Thoracic aorta (tissue), 2 donors: ENCODE results near the gene ARMCX6. TPM values are rescaled to one million over a fixed set of nuclear protein-coding genes. Genes with fewer than 3 reads are reported as not detected.

ENCODE experiments used
- ATAC-seq: fragments of 150-250 bp; one replicate; pipeline ENCODE4 v1.8.0; 2017; ENCODE audit warnings: low read depth; ENCODE audit not compliant: insufficient number of reproducible peaks, low FRiP score
- DNase-seq: peaks from one replicate; pipeline ENCODE4 v3.0.0-alpha.2; 2020; ENCODE audit warnings: low spot score
- H3K27ac ChIP-seq, 2 donors: fragments of 200-600 bp; sonication (generic); 1 replicate in 1 of 2; 2 replicates in 1 of 2; pipeline ENCODE4 v1.5.1; 2016; ENCODE audit warnings: mild to moderate bottlenecking in 2 of 2, moderate library complexity in 2 of 2
- H3K27me3 ChIP-seq: fragments of 200-600 bp; sonication (generic); replicated peaks from 2 replicates; pipeline ENCODE4 v1.6.0; 2016; ENCODE audit warnings: mild to moderate bottlenecking; ENCODE audit not compliant: insufficient read depth
- H3K36me3 ChIP-seq: fragments of 200-600 bp; sonication (generic); one replicate; pipeline ENCODE4 v1.5.1; 2016
- H3K4me1 ChIP-seq, 2 donors: fragments of 200-600 bp; sonication (generic); 1 replicate in 1 of 2; 2 replicates in 1 of 2; pipeline versions ENCODE4 v1.5.1 to v1.6.0; 2016; ENCODE audit warnings: low read depth in 2 of 2, mild to moderate bottlenecking in 1 of 2; ENCODE audit not compliant: control insufficient read depth in 1 of 2
- H3K4me3 ChIP-seq: fragments of 200-600 bp; sonication (generic); 2 replicates; pipeline ENCODE4 v1.5.1; 2016; ENCODE audit warnings: mild to moderate bottlenecking
- H3K9me3 ChIP-seq: fragments of 200-600 bp; sonication (generic); 2 replicates; pipeline ENCODE4 v1.5.1; 2016
- total RNA-seq, 2 donors: library from RNA; depleted of rRNA; stranded (reverse); fragments of >200 nt; gene quantifications; one replicate each; pipeline versions ENCODE4 v1.1.0 to v1.2.3, GENCODE V29; 2016
- TF ChIP-seq, protein P1 (sequence below): fragments of 200-600 bp; sonication (generic); IDR thresholded peaks from one replicate; pipeline ENCODE4 v1.5.1; 2019; ENCODE audit warnings: antibody characterized with exemption

Gene ARMCX6
- total RNA-seq, result 10 to 100 TPM in 1 of 2 donors, 1 to 10 TPM in 1; 3.9 to 32.5 TPM

DNA sequence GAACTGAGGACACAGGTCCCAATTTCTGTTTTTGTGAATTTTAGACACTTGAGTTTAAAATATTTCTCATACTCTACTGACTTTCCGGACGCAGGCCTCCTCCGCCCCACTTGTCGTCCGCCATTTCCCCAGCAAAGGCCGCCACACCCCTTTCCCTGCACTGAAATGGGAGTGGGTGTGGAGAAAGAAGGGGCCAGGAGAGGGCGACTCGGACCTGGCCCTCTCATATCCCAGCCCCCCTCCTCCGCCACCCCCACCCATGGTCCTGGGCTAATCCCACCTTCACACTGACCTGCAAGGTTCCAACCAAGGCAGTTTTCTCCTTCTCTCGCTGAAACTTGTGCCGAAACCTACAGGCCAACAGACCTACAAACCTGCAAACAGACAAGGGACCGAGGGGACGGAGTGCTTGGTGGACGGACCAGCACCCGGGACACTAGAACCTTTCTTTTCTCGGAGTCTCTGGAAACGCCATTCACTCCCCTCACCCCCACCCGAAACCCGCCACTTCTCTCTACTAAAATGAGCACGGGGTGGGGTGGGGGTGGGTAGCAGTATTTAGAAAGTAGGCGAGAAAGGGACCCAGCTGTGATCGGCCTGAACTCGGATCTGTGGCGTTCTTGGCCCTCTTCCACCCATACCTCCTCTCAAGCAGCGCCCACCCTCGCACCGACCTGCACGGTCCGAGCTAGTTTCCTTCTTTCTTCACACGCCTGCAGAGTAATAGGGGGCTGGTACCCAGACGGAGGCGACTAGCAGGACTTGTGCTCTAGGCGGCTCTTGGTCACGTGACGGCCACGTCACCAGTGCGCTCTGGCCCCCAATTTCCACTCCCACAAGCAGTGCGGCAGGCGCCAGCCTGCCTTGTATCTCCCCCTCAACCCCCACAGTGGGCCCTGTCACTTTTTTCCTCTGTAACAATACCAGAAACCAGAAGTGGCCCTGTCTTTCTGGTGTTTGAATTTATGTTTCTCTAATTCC is at the start of gene ARMCX6:
Gene ARMCX6 (minus strand): TSS at position 790 of the 981 bp plus-strand sequence. CDS start 1,380 bp downstream, outside the sequence.
- Histone ChIP-seq H3K27ac (peak within 1 kb of the TSS; percentile 3 to 60), H3K9me3 (no peaks in the 10 kb centered on the region), H3K27me3 (no peaks in the 10 kb centered on the region), H3K4me3 (peak within 1 kb of the TSS; percentile 82), H3K36me3 (no peaks in the 10 kb centered on the region), H3K4me1 (peaks cover 0 to 6% of the 10 kb centered on the region in 2 donors)
- DNase-seq, result no peak
- peak; percentile 54 for ATAC-seq
- TF ChIP-seq, protein P1, sequence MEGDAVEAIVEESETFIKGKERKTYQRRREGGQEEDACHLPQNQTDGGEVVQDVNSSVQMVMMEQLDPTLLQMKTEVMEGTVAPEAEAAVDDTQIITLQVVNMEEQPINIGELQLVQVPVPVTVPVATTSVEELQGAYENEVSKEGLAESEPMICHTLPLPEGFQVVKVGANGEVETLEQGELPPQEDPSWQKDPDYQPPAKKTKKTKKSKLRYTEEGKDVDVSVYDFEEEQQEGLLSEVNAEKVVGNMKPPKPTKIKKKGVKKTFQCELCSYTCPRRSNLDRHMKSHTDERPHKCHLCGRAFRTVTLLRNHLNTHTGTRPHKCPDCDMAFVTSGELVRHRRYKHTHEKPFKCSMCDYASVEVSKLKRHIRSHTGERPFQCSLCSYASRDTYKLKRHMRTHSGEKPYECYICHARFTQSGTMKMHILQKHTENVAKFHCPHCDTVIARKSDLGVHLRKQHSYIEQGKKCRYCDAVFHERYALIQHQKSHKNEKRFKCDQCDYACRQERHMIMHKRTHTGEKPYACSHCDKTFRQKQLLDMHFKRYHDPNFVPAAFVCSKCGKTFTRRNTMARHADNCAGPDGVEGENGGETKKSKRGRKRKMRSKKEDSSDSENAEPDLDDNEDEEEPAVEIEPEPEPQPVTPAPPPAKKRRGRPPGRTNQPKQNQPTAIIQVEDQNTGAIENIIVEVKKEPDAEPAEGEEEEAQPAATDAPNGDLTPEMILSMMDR, result peak; percentile 23

- Histone ChIP-seq H3K27me3 (no peaks in the 10 kb centered on the region), H3K4me1 (peaks cover 0 to 12% of the 10 kb centered on the region in 2 donors)
- peak; percentile 85 for ATAC-seq
Measured at GRCh38 chrX:101659601-101660063, 41.8 kb upstream of the ARMCX6 start, which contains the start of gene ARMCX2. Gene ARMCX2 (minus strand): TSS chrX:101659850. CDS start chrX:101657588, 2,262 bp downstream.

GRCh38 chrX:101658661-101659491 is 41.1 kb upstream of the ARMCX6 start:
- peak; percentile 3 for DNase-seq
- Histone ChIP-seq H3K4me1 (peaks cover 0 to 12% of the 10 kb centered on the region in 2 donors), H3K36me3 (peaks cover 6% of the 10 kb centered on the region), H3K9me3 (no peaks in the 10 kb centered on the region), H3K4me3 (peak overlapping the region; percentile 82), H3K27me3 (no peaks in the 10 kb centered on the region), H3K27ac (peak overlapping the region; percentile 68 to 82)
- TF ChIP-seq, protein P1, result no peak
- no peak for ATAC-seq

More at GRCh38 chrX:101659601-101660063, 41.8 kb upstream of the ARMCX6 start, which contains the start of gene ARMCX2:
- Histone ChIP-seq H3K27ac (peak within 1 kb of the TSS; percentile 68 to 82), H3K36me3 (peaks cover 6% of the 10 kb centered on the region), H3K9me3 (no peaks in the 10 kb centered on the region), H3K4me3 (peak within 1 kb of the TSS; percentile 82)
- no peak for DNase-seq
- TF ChIP-seq, protein P1, result no peak

DNA sequence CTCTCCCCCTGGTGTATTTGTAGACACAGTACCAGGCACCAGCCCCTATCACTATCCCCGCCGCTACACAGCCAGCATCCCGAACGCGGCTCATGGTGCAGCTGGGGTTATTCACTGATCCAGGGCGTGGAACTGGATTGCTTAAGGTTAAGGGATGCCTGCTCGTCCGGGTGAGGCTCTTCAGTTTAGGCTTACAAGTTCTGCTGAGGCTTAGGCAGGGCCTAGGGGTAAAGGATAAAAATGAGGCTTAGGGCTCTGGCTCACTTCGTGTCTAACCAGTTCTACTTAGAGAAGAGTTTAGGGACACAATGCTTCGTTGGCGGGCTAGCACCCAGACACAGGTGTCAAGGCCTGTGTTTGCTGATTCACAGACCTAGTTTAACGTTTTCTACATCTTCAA is 39.7 kb upstream of the ARMCX6 start:
- H3K27ac ChIP-seq, result no peak overlapping the region
- ATAC-seq (no peak), DNase-seq (no peak)
- no peaks in the 10 kb centered on the region for H3K27me3 ChIP-seq
- H3K4me1 ChIP-seq, result peaks cover 0 to 12% of the 10 kb centered on the region in 2 donors
- H3K36me3 ChIP-seq, result peaks cover 6% of the 10 kb centered on the region
- TF ChIP-seq, protein P1, result no peak
- H3K9me3 ChIP-seq, result no peaks in the 10 kb centered on the region
- H3K4me3 ChIP-seq, result no peak overlapping the region
